A549 (cell line): ENCODE results near the gene WDR35. TPM values are rescaled to one million over a fixed set of nuclear protein-coding genes. Genes with fewer than 3 reads are reported as not detected.

Experiments
- ATAC-seq, 2 experiments: fragments of 200-7000 bp in 1 of 2; fragments of >200 bp in 1 of 2; cut with Nextera tagmentation in 1 of 2; cut with Tn5 transposase in 1 of 2; 3 replicates each; pipeline versions ENCODE4 v1.8.0 to v1.9.1; 2018 to 2020; ENCODE audit warnings: mild to moderate bottlenecking in 1 of 2, moderate library complexity in 1 of 2
- CTCF ChIA-PET: fragments of 300-600 bp; sonication (Branson Sonifier 250); formaldehyde crosslinking; extraction: SDS; loops from one replicate; lab custom pipeline; 2021; ENCODE audit warnings: antibody characterized with exemption, inconsistent platforms; lab: Yijun Ruan, JAX
- POLR2A ChIA-PET: fragments of 350-600 bp; formaldehyde crosslinking; extraction: SDS; loops from one replicate; lab custom pipeline; 2021; ENCODE audit warnings: antibody characterized with exemption, inconsistent platforms; lab: Yijun Ruan, JAX
- DNase-seq, 2 experiments: peaks; one replicate each; pipeline versions ENCODE4 v3.0.0 to v3.0.0-alpha.2; 2011 to 2016; ENCODE audit warnings: low read depth in 1 of 2, low spot score in 1 of 2
- FAIRE-seq: peaks from 2 replicates; lab custom pipeline; 2011; peaks lifted over from hg19 to GRCh38; lab: Jason Lieb, UNC
- H3K27ac ChIP-seq, 2 experiments: fragments of >200 bp; sonication (Bioruptor Twin); formaldehyde crosslinking; 3 replicates each; pipeline ENCODE4 v1.5.1; 2016 to 2017
- H3K4me1 ChIP-seq: fragments of >200 bp; sonication (Bioruptor Twin); formaldehyde crosslinking; 3 replicates; pipeline ENCODE4 v1.6.1; 2016
- H3K4me2 ChIP-seq: fragments of >200 bp; sonication (Bioruptor Twin); formaldehyde crosslinking; 3 replicates; pipeline ENCODE4 v1.6.1; 2016
- H3K4me3 ChIP-seq: fragments of >200 bp; sonication (Bioruptor Twin); formaldehyde crosslinking; 3 replicates; pipeline ENCODE4 v1.5.1; 2016
- H3K9me3 ChIP-seq: fragments of >200 bp; sonication (Bioruptor Twin); formaldehyde crosslinking; 3 replicates; pipeline ENCODE4 v1.6.1; 2016
- BHLHE40 ChIP-seq: IDR thresholded peaks from 2 replicates; pipeline ENCODE4 v1.6.1; 2012; ENCODE audit warnings: low read depth, low read length, inconsistent platforms
- CBX8 ChIP-seq: fragments of 200-600 bp; sonication (generic); IDR thresholded peaks from 2 replicates; pipeline ENCODE4 v1.6.1; 2016
- CHD2 ChIP-seq: fragments of 150-350 bp; IDR thresholded peaks from 2 replicates; pipeline ENCODE4 v1.6.1; 2014; ENCODE audit warnings: low read length; ENCODE audit not compliant: partially characterized antibody
- ESRRA ChIP-seq: fragments of 150-350 bp; IDR thresholded peaks from 2 replicates; pipeline ENCODE4 v1.6.1; 2014; ENCODE audit warnings: mild to moderate bottlenecking, low read length, borderline replicate concordance
- FOSB ChIP-seq: fragments of 250-450 bp; sonication (Bioruptor Pico); IDR thresholded peaks from 2 replicates; pipeline ENCODE4 v1.5.0; 2020; ENCODE audit warnings: mild to moderate bottlenecking, moderate library complexity
- FOSL2 ChIP-seq, 2 experiments: fragments of 450-650 bp in 1 of 2; fragments of >200 bp in 1 of 2; sonication (Bioruptor Twin) in 1 of 2; formaldehyde crosslinking; IDR thresholded peaks; 2 replicates each; pipeline versions ENCODE4 v1.5.0 to v1.6.1; 2016 to 2020; ENCODE audit warnings: mild to moderate bottlenecking in 1 of 2, moderate library complexity in 1 of 2
- FOXS1 ChIP-seq: fragments of 250-450 bp; sonication (Bioruptor Pico); IDR thresholded peaks from 2 replicates; pipeline ENCODE4 v1.5.0; 2020; ENCODE audit warnings: mild to moderate bottlenecking, moderate library complexity
- GATA3 ChIP-seq: IDR thresholded peaks from 2 replicates; pipeline ENCODE4 v1.6.1; 2012; ENCODE audit warnings: borderline replicate concordance
- JUN ChIP-seq, 2 experiments: fragments of >200 bp; sonication (Bioruptor Twin); formaldehyde crosslinking; IDR thresholded peaks; 2 replicates in 1 of 2; 3 replicates in 1 of 2; pipeline ENCODE4 v1.6.1; 2016 to 2017
- MYC ChIP-seq: IDR thresholded peaks from 2 replicates; pipeline ENCODE4 v1.6.1; 2012; ENCODE audit warnings: mild to moderate bottlenecking, inconsistent platforms, low read length, improper control_type of control experiment, borderline replicate concordance
- POLR2A ChIP-seq: IDR thresholded peaks from 2 replicates; pipeline ENCODE4 v1.6.1; 2012; ENCODE audit warnings: mild to moderate bottlenecking, low read length
- POLR2AphosphoS2 ChIP-seq: conservative IDR thresholded peaks from 2 replicates; pipeline ENCODE4 v1.6.1; 2012; ENCODE audit warnings: low read length, improper control_type of control experiment, inconsistent platforms
- RARB ChIP-seq: fragments of 250-450 bp; sonication (Bioruptor Pico); IDR thresholded peaks from 2 replicates; pipeline ENCODE4 v1.8.0; 2021; ENCODE audit warnings: mild to moderate bottlenecking, moderate library complexity
- SMC3 ChIP-seq: fragments of >200 bp; sonication (Bioruptor Twin); formaldehyde crosslinking; IDR thresholded peaks from 3 replicates; pipeline ENCODE4 v1.6.1; 2018; ENCODE audit warnings: inconsistent platforms
- SREBF2 ChIP-seq: fragments of 450-650 bp; IDR thresholded peaks from 2 replicates; pipeline ENCODE4 v1.6.1; 2014; ENCODE audit warnings: mild to moderate bottlenecking, moderate library complexity
- TFCP2L1 ChIP-seq: fragments of 250-450 bp; sonication (Bioruptor Pico); IDR thresholded peaks from 2 replicates; pipeline ENCODE4 v1.5.0; 2021; ENCODE audit warnings: mild to moderate bottlenecking
- USF2 ChIP-seq: fragments of 450-650 bp; IDR thresholded peaks from 2 replicates; pipeline ENCODE4 v1.6.1; 2014; ENCODE audit warnings: antibody characterized with exemption
- ZC3H11A ChIP-seq: fragments of 450-650 bp; IDR thresholded peaks from 2 replicates; pipeline ENCODE4 v1.6.1; 2014; ENCODE audit warnings: antibody characterized with exemption, mild to moderate bottlenecking
- ZFP36 ChIP-seq: fragments of 450-650 bp; IDR thresholded peaks from 2 replicates; pipeline ENCODE4 v1.6.1; 2014; ENCODE audit warnings: borderline replicate concordance; ENCODE audit not compliant: partially characterized antibody
- ZNF302 ChIP-seq: fragments of 250-450 bp; sonication (Bioruptor Pico); IDR thresholded peaks from 2 replicates; pipeline ENCODE4 v1.9.0; 2021; ENCODE audit warnings: inconsistent platforms, mild to moderate bottlenecking, moderate library complexity
- WGBS: methylation state at CpG from one replicate; pipeline ENCODE4 v1.1.6; 2017; ENCODE audit errors: missing lambda C conversion rate; 5-methylcytosine and 5-hydroxymethylcytosine counted together
- polyA plus RNA-seq, 4 experiments: library from polyadenylated mRNA; depleted of rRNA in 3 of 4; stranded (reverse); fragments of >200 nt; fragmentation: RNase III in 1 of 4; extraction: RNeasy Plus Mini Kit Qiagen cat#74134 plus additional on column Dnase treatment in 1 of 4; gene quantifications; 2 replicates in 3 of 4; 3 replicates in 1 of 4; pipeline ENCODE4 v1.2.3, GENCODE V29; 2011 to 2017
- TF ChIP-seq, protein P1 (sequence below): fragments of >200 bp; sonication (Bioruptor Twin); formaldehyde crosslinking; IDR thresholded peaks from 3 replicates; pipeline ENCODE4 v1.6.1; 2016
- TF ChIP-seq, protein P2 (sequence below): fragments of 150-350 bp; IDR thresholded peaks from 2 replicates; pipeline ENCODE4 v1.6.1; 2014; ENCODE audit warnings: low read depth, mild to moderate bottlenecking, low read length

Gene WDR35
- polyA plus RNA-seq, 2 of the 4 experiments (the other 2 are of a cell fraction): 12.1 to 28.5 TPM

DNA sequence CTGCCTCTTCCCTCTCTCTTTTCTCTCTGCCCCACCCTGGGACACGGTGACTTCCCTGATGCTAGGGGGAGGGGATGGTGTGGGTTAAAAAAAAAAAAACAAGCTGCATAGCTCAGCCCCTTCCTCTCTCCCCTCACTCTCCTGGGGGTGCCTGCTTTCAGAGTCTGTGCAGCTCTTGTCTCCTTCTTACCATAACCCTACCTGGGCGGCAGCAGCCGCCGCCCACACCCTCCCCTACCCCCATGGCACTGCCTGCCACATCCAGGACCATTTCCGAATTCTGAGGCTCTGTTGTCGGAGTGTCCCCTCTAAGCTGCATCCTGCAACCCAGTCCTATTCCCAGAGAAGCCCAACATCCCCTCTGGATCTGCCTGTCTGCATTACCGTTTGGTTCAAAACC lies 104.1 kb downstream of the WDR35 start:
- FAIRE-seq: no peak
- Histone ChIP-seq H3K4me1 (no peaks in the 10 kb centered on the region), H3K4me3 (no peak overlapping the region), H3K27ac (no peak overlapping the region), H3K4me2 (no peak overlapping the region), H3K9me3 (no peaks in the 10 kb centered on the region)
- POLR2A ChIA-PET: no interaction called here
- no peak for ATAC-seq
- CTCF ChIA-PET: interaction anchor here (0.6 to 1.4 kb wide), 3 partner anchors 10 to 489 kb away, joined by 3 to 4 read pairs (median 4); no protein-coding TSS in a partner anchor
- no peak for DNase-seq
- WGBS: 68% methylated on average over 7 of the region's 7 CpGs
- TF ChIP-seq ZNF302 (CRISPR knock-in tag): no peak
- no peak for TF ChIP-seq ZC3H11A
- no peak for TF ChIP-seq FOXS1 (CRISPR knock-in tag)
- TF ChIP-seq RARB (CRISPR knock-in tag): no peak
- no peak for TF ChIP-seq ESRRA
- no peak for TF ChIP-seq CBX8
- no peak for TF ChIP-seq FOSL2 (IDR thresholded peaks at IDR 0.05)
- TF ChIP-seq FOSL2 (CRISPR knock-in tag; IDR thresholded peaks at IDR 0.05): no peak
- TF ChIP-seq CHD2: no peak
- TF ChIP-seq, protein P1, sequence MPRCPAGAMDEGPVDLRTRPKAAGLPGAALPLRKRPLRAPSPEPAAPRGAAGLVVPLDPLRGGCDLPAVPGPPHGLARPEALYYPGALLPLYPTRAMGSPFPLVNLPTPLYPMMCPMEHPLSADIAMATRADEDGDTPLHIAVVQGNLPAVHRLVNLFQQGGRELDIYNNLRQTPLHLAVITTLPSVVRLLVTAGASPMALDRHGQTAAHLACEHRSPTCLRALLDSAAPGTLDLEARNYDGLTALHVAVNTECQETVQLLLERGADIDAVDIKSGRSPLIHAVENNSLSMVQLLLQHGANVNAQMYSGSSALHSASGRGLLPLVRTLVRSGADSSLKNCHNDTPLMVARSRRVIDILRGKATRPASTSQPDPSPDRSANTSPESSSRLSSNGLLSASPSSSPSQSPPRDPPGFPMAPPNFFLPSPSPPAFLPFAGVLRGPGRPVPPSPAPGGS: no peak
- TF ChIP-seq BHLHE40: no peak
- TF ChIP-seq POLR2AphosphoS2: no peak
- no peak for TF ChIP-seq SREBF2
- TF ChIP-seq POLR2A: no peak
- no peak for TF ChIP-seq MYC
- no peak for TF ChIP-seq GATA3

GRCh38 chr2:19883971-19884720 lies 105.8 kb downstream of the WDR35 start:
- no peak for ATAC-seq
- DNase-seq: no peak
- no peaks in the 10 kb centered on the region for H3K9me3 ChIP-seq
- H3K27ac ChIP-seq: no peak overlapping the region
- 79% methylated on average over 8 of the region's 8 CpGs for WGBS
- ChIA-PET POLR2A (no interaction called here), CTCF (no interaction called here)
- no peak overlapping the region for H3K4me2 ChIP-seq
- FAIRE-seq: no peak
- no peaks in the 10 kb centered on the region for H3K4me1 ChIP-seq
- H3K4me3 ChIP-seq: no peak overlapping the region
- TF ChIP-seq ESRRA (no peak), USF2 (no peak), FOSB (CRISPR knock-in tag) (no peak), SMC3 (no peak), TFCP2L1 (CRISPR knock-in tag) (no peak), BHLHE40 (no peak), ZFP36 (no peak), JUN (IDR thresholded peaks at IDR 0.05) (no peak)
- TF ChIP-seq, protein P2, sequence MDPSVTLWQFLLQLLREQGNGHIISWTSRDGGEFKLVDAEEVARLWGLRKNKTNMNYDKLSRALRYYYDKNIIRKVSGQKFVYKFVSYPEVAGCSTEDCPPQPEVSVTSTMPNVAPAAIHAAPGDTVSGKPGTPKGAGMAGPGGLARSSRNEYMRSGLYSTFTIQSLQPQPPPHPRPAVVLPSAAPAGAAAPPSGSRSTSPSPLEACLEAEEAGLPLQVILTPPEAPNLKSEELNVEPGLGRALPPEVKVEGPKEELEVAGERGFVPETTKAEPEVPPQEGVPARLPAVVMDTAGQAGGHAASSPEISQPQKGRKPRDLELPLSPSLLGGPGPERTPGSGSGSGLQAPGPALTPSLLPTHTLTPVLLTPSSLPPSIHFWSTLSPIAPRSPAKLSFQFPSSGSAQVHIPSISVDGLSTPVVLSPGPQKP: no peak
